SK-N-SH (cell line): ENCODE measurements around the gene CD300H.

ENCODE experiments used
- EP300 ChIP-seq, 2 experiments: IDR thresholded peaks; 2 replicates each; pipeline versions ENCODE4 v1.4.0 to v1.6.1; 2012; ENCODE audit warnings: borderline replicate concordance in 1 of 2, low read depth in 1 of 2, low read length in 1 of 2
- EZH2phosphoT487 ChIP-seq: fragments of 200-600 bp; sonication (generic); IDR thresholded peaks from 2 replicates; pipeline ENCODE4 v1.6.1; 2017; ENCODE audit warnings: low read depth, mixed run types, mild to moderate bottlenecking, antibody characterized with exemption, moderate library complexity, borderline replicate concordance
- POLR2AphosphoS5 ChIP-seq: IDR thresholded peaks from 2 replicates; pipeline ENCODE4 v1.6.1; 2012; ENCODE audit warnings: low read depth, low read length
- RCOR1 ChIP-seq: fragments of 150-350 bp; IDR thresholded peaks from 2 replicates; pipeline ENCODE4 v1.6.1; 2017; ENCODE audit warnings: antibody characterized with exemption, low read length
- SIN3A ChIP-seq: IDR thresholded peaks from 2 replicates; pipeline ENCODE4 v1.6.1; 2012; ENCODE audit warnings: low read depth, mild to moderate bottlenecking, low read length, moderate library complexity, borderline replicate concordance
- TEAD4 ChIP-seq: IDR thresholded peaks from 2 replicates; pipeline ENCODE4 v1.4.0; 2012; ENCODE audit warnings: mild to moderate bottlenecking, borderline replicate concordance; ENCODE audit not compliant: insufficient read depth
- YY1 ChIP-seq: IDR thresholded peaks from 2 replicates; pipeline ENCODE4 v1.4.0; 2012; ENCODE audit warnings: low read depth, mild to moderate bottlenecking
- TF ChIP-seq, protein P1 (sequence below): IDR thresholded peaks from 2 replicates; pipeline ENCODE4 v1.4.0; 2012; ENCODE audit warnings: low read depth
- TF ChIP-seq, protein P2 (sequence below): fragments of 200-600 bp; sonication (generic); IDR thresholded peaks from 2 replicates; pipeline ENCODE4 v1.6.1; 2017; ENCODE audit warnings: antibody characterized with exemption, mild to moderate bottlenecking, moderate library complexity
- TF ChIP-seq, protein P3 (sequence below): fragments of 150-350 bp; IDR thresholded peaks from 2 replicates; pipeline ENCODE4 v1.6.1; 2017; ENCODE audit warnings: antibody characterized with exemption, low read length, low read depth, borderline replicate concordance

DNA sequence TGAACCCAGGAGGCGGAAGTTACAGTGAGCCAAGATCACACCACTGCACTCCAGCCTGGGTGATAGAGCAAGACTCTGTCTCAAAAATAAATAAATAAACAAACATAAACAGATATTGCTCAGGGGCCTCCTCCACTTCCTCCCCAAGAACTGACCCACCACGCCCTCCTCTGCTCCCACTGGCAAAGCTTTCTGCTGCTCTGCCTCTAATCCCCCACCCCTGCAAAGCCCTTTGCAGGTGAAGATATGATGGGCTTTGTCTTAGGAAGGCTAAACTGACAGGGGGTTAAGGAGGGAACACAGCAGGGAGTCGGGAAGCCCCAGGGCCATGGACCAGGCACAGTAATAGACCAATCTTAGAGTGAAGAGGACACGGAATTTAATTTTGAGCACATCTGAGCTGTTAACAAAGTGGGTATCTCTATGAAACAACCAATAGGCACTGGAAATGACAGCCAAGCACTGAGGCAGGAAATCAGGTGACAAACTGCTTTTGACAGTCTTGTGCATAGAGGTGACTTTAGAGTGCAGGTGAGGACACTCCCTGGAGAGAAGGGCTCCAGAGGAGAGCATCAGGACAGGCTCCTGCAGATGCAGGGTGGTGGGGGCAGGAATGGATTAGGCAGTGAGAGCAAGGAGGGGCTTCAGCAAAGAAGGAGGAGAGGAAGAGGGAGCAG lies 31.2 kb upstream of the CD300H start:
- TF ChIP-seq YY1 (no peak), SIN3A (no peak), EZH2phosphoT487 (no peak), POLR2AphosphoS5 (no peak), EP300 (IDR thresholded peaks at IDR 0.05; ENCODE audit: borderline replicate concordance in 1 of 2, low read depth in 1 of 2, low read length in 1 of 2) (no peak), RCOR1 (no peak), TEAD4 (no peak)
- TF ChIP-seq, protein P1, sequence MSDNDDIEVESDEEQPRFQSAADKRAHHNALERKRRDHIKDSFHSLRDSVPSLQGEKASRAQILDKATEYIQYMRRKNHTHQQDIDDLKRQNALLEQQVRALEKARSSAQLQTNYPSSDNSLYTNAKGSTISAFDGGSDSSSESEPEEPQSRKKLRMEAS: no peak
- TF ChIP-seq, protein P2, sequence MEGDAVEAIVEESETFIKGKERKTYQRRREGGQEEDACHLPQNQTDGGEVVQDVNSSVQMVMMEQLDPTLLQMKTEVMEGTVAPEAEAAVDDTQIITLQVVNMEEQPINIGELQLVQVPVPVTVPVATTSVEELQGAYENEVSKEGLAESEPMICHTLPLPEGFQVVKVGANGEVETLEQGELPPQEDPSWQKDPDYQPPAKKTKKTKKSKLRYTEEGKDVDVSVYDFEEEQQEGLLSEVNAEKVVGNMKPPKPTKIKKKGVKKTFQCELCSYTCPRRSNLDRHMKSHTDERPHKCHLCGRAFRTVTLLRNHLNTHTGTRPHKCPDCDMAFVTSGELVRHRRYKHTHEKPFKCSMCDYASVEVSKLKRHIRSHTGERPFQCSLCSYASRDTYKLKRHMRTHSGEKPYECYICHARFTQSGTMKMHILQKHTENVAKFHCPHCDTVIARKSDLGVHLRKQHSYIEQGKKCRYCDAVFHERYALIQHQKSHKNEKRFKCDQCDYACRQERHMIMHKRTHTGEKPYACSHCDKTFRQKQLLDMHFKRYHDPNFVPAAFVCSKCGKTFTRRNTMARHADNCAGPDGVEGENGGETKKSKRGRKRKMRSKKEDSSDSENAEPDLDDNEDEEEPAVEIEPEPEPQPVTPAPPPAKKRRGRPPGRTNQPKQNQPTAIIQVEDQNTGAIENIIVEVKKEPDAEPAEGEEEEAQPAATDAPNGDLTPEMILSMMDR: no peak
- TF ChIP-seq, protein P3, sequence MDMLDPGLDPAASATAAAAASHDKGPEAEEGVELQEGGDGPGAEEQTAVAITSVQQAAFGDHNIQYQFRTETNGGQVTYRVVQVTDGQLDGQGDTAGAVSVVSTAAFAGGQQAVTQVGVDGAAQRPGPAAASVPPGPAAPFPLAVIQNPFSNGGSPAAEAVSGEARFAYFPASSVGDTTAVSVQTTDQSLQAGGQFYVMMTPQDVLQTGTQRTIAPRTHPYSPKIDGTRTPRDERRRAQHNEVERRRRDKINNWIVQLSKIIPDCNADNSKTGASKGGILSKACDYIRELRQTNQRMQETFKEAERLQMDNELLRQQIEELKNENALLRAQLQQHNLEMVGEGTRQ: no peak
